Mesenchymal stem cell (in vitro differentiated cells and primary cell): ENCODE data around the gene NKRF.

Experiments
- DNase-seq: peaks from one replicate; pipeline ENCODE4 v3.0.0-alpha.2; 2013
- H2AFZ ChIP-seq: one replicate; pipeline ENCODE4 v1.6.1; 2013; ENCODE audit warnings: low read depth, mild to moderate bottlenecking, control low read depth, inconsistent platforms, low read length, moderate library complexity
- H2AK5ac ChIP-seq: 2 replicates; pipeline ENCODE4 v1.6.1; 2013; ENCODE audit warnings: low read length, moderate library complexity, mild to moderate bottlenecking, inconsistent platforms; ENCODE audit not compliant: severe bottlenecking
- H2BK120ac ChIP-seq: one replicate; pipeline ENCODE4 v1.6.1; 2013; ENCODE audit warnings: low read depth, mild to moderate bottlenecking, inconsistent platforms, low read length, moderate library complexity
- H2BK12ac ChIP-seq, 2 experiments: one replicate each; pipeline ENCODE4 v1.6.1; 2013; ENCODE audit warnings: inconsistent platforms in 2 of 2, low read length in 2 of 2, mild to moderate bottlenecking in 2 of 2, moderate library complexity in 2 of 2, control low read depth in 1 of 2
- H2BK15ac ChIP-seq: one replicate; pipeline ENCODE4 v1.6.1; 2013; ENCODE audit warnings: mild to moderate bottlenecking, low read depth, inconsistent platforms; ENCODE audit not compliant: poor library complexity, severe bottlenecking
- H2BK5ac ChIP-seq: 2 replicates; pipeline ENCODE4 v1.6.1; 2013; ENCODE audit warnings: low read depth, mild to moderate bottlenecking, low read length, control low read depth, inconsistent platforms; ENCODE audit not compliant: poor library complexity, severe bottlenecking
- H3K14ac ChIP-seq, 2 experiments: one replicate each; pipeline ENCODE4 v1.6.1; 2013; ENCODE audit warnings: inconsistent platforms in 2 of 2, low read length in 2 of 2, control low read depth in 1 of 2, mild to moderate bottlenecking in 1 of 2, moderate library complexity in 1 of 2
- H3K18ac ChIP-seq, 2 experiments: one replicate each; pipeline ENCODE4 v1.6.1; 2013; ENCODE audit warnings: inconsistent platforms in 2 of 2, low read length in 2 of 2, control low read depth in 1 of 2, low read depth in 1 of 2, mild to moderate bottlenecking in 1 of 2
- H3K23ac ChIP-seq, 2 experiments: one replicate each; pipeline ENCODE4 v1.6.1; 2013; ENCODE audit warnings: inconsistent platforms in 2 of 2, low read length in 2 of 2, mild to moderate bottlenecking in 2 of 2, moderate library complexity in 2 of 2, control low read depth in 1 of 2
- H3K27ac ChIP-seq: 2 replicates; pipeline ENCODE4 v1.5.1; 2013; ENCODE audit warnings: mild to moderate bottlenecking, moderate library complexity, low read length, control low read depth, inconsistent platforms; ENCODE audit not compliant: poor library complexity, severe bottlenecking
- H3K27me3 ChIP-seq, 2 experiments: 2 replicates each; pipeline versions ENCODE4 v1.6.1 to v1.7.0; 2013; ENCODE audit warnings: low read length in 2 of 2, mild to moderate bottlenecking in 2 of 2, moderate library complexity in 2 of 2, control low read depth in 1 of 2, inconsistent platforms in 1 of 2; ENCODE audit not compliant: control insufficient read depth in 1 of 2, insufficient read depth in 1 of 2
- H3K36me3 ChIP-seq, 2 experiments: 2 replicates each; pipeline versions ENCODE4 v1.6.1 to v1.7.0; 2013; ENCODE audit warnings: low read length in 2 of 2, control low read depth in 1 of 2, inconsistent platforms in 1 of 2, low read depth in 1 of 2, mild to moderate bottlenecking in 1 of 2; ENCODE audit not compliant: insufficient read depth in 2 of 2, control insufficient read depth in 1 of 2
- H3K4ac ChIP-seq, 2 experiments: one replicate each; pipeline ENCODE4 v1.6.1; 2013; ENCODE audit warnings: inconsistent platforms in 2 of 2, low read length in 2 of 2, mild to moderate bottlenecking in 2 of 2, moderate library complexity in 2 of 2, control low read depth in 1 of 2, low read depth in 1 of 2
- H3K4me1 ChIP-seq: 2 replicates; pipeline ENCODE4 v1.6.1; 2013; ENCODE audit warnings: low read depth, low read length, control low read depth; ENCODE audit not compliant: control insufficient read depth, insufficient read depth
- H3K4me2 ChIP-seq: 2 replicates; pipeline ENCODE4 v1.6.1; 2013; ENCODE audit warnings: low read length, mild to moderate bottlenecking, inconsistent platforms; ENCODE audit not compliant: poor library complexity, severe bottlenecking
- H3K4me3 ChIP-seq, 2 experiments: 2 replicates each; pipeline versions ENCODE4 v1.5.1 to v1.7.0; 2013; ENCODE audit warnings: low read length in 2 of 2, mild to moderate bottlenecking in 2 of 2, control low read depth in 1 of 2, low read depth in 1 of 2; ENCODE audit not compliant: insufficient read depth in 1 of 2
- H3K79me1 ChIP-seq: replicated peaks from 2 replicates; pipeline ENCODE4 v1.6.1; 2013; ENCODE audit warnings: mild to moderate bottlenecking, control low read depth, low read length, inconsistent platforms; ENCODE audit not compliant: poor library complexity, severe bottlenecking
- H3K9ac ChIP-seq: 2 replicates; pipeline ENCODE4 v1.7.0; 2013; ENCODE audit warnings: mild to moderate bottlenecking, low read length, moderate library complexity
- H3K9me3 ChIP-seq: 2 replicates; pipeline ENCODE4 v1.7.0; 2013; ENCODE audit warnings: mild to moderate bottlenecking, low read length; ENCODE audit not compliant: control insufficient read depth
- H4K8ac ChIP-seq: one replicate; pipeline ENCODE4 v1.6.1; 2013; ENCODE audit warnings: inconsistent platforms, mild to moderate bottlenecking, low read length, moderate library complexity
- H4K91ac ChIP-seq: one replicate; pipeline ENCODE4 v1.6.1; 2013; ENCODE audit warnings: mild to moderate bottlenecking, low read length, inconsistent platforms
- WGBS: methylation state at CpG from one replicate; pipeline ENCODE4 v1.1.7; 2013; ENCODE audit warnings: mixed read lengths; 5-methylcytosine and 5-hydroxymethylcytosine counted together

NKRF gene

DNA sequence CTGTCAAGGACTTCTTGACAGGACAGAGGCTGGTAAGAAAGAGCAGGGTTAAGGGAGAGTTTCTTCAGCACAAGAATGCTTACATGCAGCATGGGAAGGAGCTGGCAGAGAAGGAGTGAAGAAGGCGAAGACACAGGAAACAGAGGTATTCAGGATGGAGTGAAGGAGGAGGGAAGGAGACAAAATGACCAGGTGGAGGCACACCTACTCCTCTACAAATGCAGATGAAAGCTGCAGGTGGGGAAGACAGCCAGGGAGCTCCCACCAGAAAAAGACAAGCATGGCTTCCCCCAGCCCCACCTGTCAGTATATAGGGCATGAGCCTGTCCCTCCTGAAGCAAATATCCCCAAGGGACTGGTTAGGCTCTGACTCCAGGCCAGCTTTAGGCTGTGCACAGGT is 29.6 kb upstream of the NKRF start:
- 100% methylated on average over 1 of the region's 1 CpG for WGBS
- Histone ChIP-seq H3K4me1 (peaks cover 7% of the 10 kb centered on the region), H3K14ac (no peak overlapping the region), H2BK120ac (no peak overlapping the region), H2BK12ac (no peak overlapping the region), H2BK5ac (no peak overlapping the region), H3K4ac (no peak overlapping the region), H4K91ac (no peak overlapping the region), H3K18ac (no peak overlapping the region), H2AK5ac (no peak overlapping the region), H3K9me3 (no peaks in the 10 kb centered on the region), H3K27ac (no peak overlapping the region), H3K4me3 (no peak overlapping the region), H3K79me1 (no peaks in the 10 kb centered on the region), H2AFZ (no peak overlapping the region), H3K4me2 (no peak overlapping the region), H2BK15ac (no peak overlapping the region), H3K23ac (no peak overlapping the region), H3K27me3 (peaks cover 0 to 7% of the 10 kb centered on the region in 2 experiments), H3K9ac (no peak overlapping the region), H3K36me3 (peaks cover 0 to 8% of the 10 kb centered on the region in 2 experiments), H4K8ac (no peak overlapping the region)
- no peak for DNase-seq

DNA sequence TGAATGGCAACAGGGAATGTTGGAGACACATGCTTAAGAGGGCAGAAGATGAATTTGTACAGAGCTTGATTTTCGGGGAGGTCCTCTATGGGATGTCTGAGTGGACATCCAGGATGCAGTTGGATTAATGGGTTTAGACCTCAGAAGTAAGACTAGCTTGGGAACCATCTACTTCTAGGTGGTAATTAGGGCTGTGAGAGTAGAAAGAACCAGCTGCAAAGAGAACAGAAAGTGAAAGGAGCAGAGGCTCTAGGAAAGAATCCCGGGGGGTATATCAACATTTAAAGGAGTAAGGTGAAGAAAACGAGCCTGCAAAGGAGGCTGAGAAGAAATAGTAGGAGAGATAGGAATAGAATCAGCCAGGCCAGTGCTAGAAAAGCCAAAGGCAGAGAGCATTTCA is 29.0 kb upstream of the NKRF start:
- peaks cover 0 to 3% of the 10 kb centered on the region in 2 experiments for H3K27me3 ChIP-seq
- no peak overlapping the region for H2BK5ac ChIP-seq
- no peaks in the 10 kb centered on the region for H3K79me1 ChIP-seq
- H2BK12ac ChIP-seq: no peak overlapping the region
- H3K36me3 ChIP-seq: peaks cover 0 to 8% of the 10 kb centered on the region in 2 experiments
- no peaks in the 10 kb centered on the region for H3K9me3 ChIP-seq
- no peak overlapping the region for H2AFZ ChIP-seq
- H4K91ac ChIP-seq: no peak overlapping the region
- H3K4ac ChIP-seq: no peak overlapping the region
- no peak overlapping the region for H2BK15ac ChIP-seq
- H3K23ac ChIP-seq: no peak overlapping the region
- no peak overlapping the region for H3K9ac ChIP-seq
- WGBS: 96% methylated on average over 3 of the region's 3 CpGs
- H3K4me1 ChIP-seq: peaks cover 7% of the 10 kb centered on the region
- DNase-seq: no peak
- no peak overlapping the region for H3K18ac ChIP-seq
- no peak overlapping the region for H2AK5ac ChIP-seq
- H3K27ac ChIP-seq: no peak overlapping the region
- no peak overlapping the region for H2BK120ac ChIP-seq
- no peak overlapping the region for H3K4me3 ChIP-seq
- H3K14ac ChIP-seq: no peak overlapping the region
- no peak overlapping the region for H3K4me2 ChIP-seq
- no peak overlapping the region for H4K8ac ChIP-seq

DNA sequence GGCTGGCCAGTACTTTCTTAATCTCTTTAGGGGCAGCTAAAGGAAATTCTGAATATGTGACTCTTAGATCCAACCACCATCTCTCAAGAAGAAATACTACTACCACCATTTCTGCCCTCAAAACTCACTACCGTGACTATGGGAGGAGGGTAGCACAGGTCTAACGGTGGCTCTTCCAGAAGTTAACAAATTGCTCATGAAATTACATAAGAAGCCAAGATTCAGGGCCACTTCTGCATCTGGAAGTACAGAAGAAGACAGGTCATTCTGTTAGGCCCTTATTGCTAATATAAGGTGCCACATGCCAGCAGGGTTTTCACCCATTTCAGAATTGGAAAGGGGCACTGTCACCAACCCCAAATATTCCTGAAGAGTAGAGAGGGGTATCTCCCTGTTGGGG is 19.6 kb upstream of the NKRF start:
- Histone ChIP-seq H4K8ac (no peak overlapping the region), H3K23ac (no peak overlapping the region), H2BK5ac (no peak overlapping the region), H3K9ac (no peak overlapping the region), H3K4me3 (no peak overlapping the region), H2BK12ac (no peak overlapping the region), H3K36me3 (peaks cover 0 to 6% of the 10 kb centered on the region in 2 experiments), H3K27ac (no peak overlapping the region), H3K18ac (no peak overlapping the region), H3K9me3 (no peaks in the 10 kb centered on the region), H3K4me1 (peaks cover 3% of the 10 kb centered on the region), H2BK15ac (no peak overlapping the region), H2AK5ac (no peak overlapping the region), H2BK120ac (no peak overlapping the region), H3K27me3 (peaks cover 0 to 3% of the 10 kb centered on the region in 2 experiments), H4K91ac (no peak overlapping the region), H3K14ac (no peak overlapping the region), H3K4ac (no peak overlapping the region), H3K4me2 (no peak overlapping the region), H3K79me1 (no peaks in the 10 kb centered on the region), H2AFZ (no peak overlapping the region)
- no peak for DNase-seq
- 100% methylated on average over 2 of the region's 2 CpGs for WGBS

DNA sequence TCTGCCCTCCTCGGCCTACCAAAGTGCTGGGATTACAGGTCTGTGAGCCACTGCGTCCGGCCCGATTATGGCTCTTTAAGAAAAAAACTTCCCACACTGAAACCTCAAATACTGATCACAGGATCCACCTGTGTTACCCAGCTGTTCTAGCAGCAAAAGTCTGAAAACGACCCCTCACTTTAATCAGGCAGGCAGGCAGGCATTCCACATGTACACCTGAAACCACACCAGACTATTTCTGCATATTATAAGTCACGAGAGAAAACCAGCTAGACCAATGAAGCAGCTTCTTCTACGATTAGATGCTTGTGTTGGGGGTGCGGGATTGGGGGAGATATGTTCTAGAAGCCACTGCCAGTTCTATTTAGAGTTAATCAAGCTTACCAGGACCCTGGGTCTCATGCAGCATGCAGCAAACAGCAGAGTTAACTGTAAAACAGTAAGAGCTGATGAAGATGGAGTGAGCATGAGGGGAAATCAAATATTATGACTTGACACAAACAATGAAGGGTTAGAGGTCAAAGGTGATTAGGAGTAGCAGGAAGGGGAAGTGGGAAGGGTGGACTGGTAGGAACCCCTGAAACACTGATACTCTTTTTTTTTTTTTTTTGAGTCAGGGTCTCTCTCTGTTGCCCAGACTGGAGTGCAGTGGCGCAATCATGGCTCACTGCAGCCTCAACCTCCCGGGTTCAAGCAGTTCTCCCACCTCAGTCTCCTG is 18.9 kb upstream of the NKRF start:
- Histone ChIP-seq H3K4me2 (no peak overlapping the region), H3K18ac (no peak overlapping the region), H3K79me1 (no peaks in the 10 kb centered on the region), H3K27ac (no peak overlapping the region), H2AFZ (no peak overlapping the region), H2AK5ac (no peak overlapping the region), H2BK5ac (no peak overlapping the region), H2BK120ac (no peak overlapping the region), H4K91ac (no peak overlapping the region), H3K27me3 (peaks cover 0 to 3% of the 10 kb centered on the region in 2 experiments), H3K23ac (no peak overlapping the region), H3K9ac (no peak overlapping the region), H3K14ac (no peak overlapping the region), H3K4me3 (no peak overlapping the region), H3K4ac (no peak overlapping the region), H2BK12ac (no peak overlapping the region), H3K36me3 (peaks cover 0 to 6% of the 10 kb centered on the region in 2 experiments), H3K9me3 (no peaks in the 10 kb centered on the region), H4K8ac (no peak overlapping the region), H2BK15ac (no peak overlapping the region), H3K4me1 (peaks cover 3% of the 10 kb centered on the region)
- no peak for DNase-seq
- WGBS: 95% methylated on average over 10 of the region's 10 CpGs
